ENCODE data around the gene FOXL3.
"Not testable (repeated sequence)": the region's sequence is repeated elsewhere in the genome, so short reads cannot be mapped to it uniquely, and the experiment has no call there.

The FOXL3 gene

GRCh38 chr7:289756-290553, at the start of gene FOXL3:
TSS of gene FOXL3 (plus strand) at chr7:290170. CDS start at chr7:290170, 0 bp downstream.
- in situ Hi-C loops (cut with HindIII; ENCODE audit: low sequenced_read_pairs): no loop called here

- in situ Hi-C loops (cut with HindIII; ENCODE audit: low sequenced_read_pairs): no loop called here
Measured at GRCh38 chr7:240887-241421, 49.0 kb upstream of the FOXL3 start.

GRCh38 chr7:241513-241912, 48.5 kb upstream of the FOXL3 start:
- in situ Hi-C loops (cut with HindIII; ENCODE audit: low sequenced_read_pairs): no loop called here

- in situ Hi-C loops (cut with HindIII; ENCODE audit: low sequenced_read_pairs): not testable (repeated sequence)
Measured at GRCh38 chr7:242826-243579, 47.0 kb upstream of the FOXL3 start.

GRCh38 chr7:243580-243978, 46.4 kb upstream of the FOXL3 start:
- in situ Hi-C loops (cut with HindIII; ENCODE audit: low sequenced_read_pairs): not testable (repeated sequence)

- in situ Hi-C loops (cut with HindIII; ENCODE audit: low sequenced_read_pairs): no loop called here
Measured at GRCh38 chr7:244974-245373, 45.0 kb upstream of the FOXL3 start.

- in situ Hi-C loops (cut with HindIII; ENCODE audit: low sequenced_read_pairs): no loop called here
Measured at GRCh38 chr7:245574-246295, 44.2 kb upstream of the FOXL3 start.

GRCh38 chr7:246451-246850, 43.5 kb upstream of the FOXL3 start:
- in situ Hi-C loops (cut with HindIII; ENCODE audit: low sequenced_read_pairs): no loop called here

- in situ Hi-C loops (cut with HindIII; ENCODE audit: low sequenced_read_pairs): no loop called here
Measured at GRCh38 chr7:247181-247580, 42.8 kb upstream of the FOXL3 start.

GRCh38 chr7:247636-248035, 42.3 kb upstream of the FOXL3 start:
- in situ Hi-C loops (cut with HindIII; ENCODE audit: low sequenced_read_pairs): no loop called here

GRCh38 chr7:248732-249435, 41.1 kb upstream of the FOXL3 start:
- in situ Hi-C loops (cut with HindIII; ENCODE audit: low sequenced_read_pairs): no loop called here

GRCh38 chr7:249989-250388, 40.0 kb upstream of the FOXL3 start:
- in situ Hi-C loops (cut with HindIII; ENCODE audit: low sequenced_read_pairs): no loop called here

- in situ Hi-C loops (cut with HindIII; ENCODE audit: low sequenced_read_pairs): no loop called here
Measured at GRCh38 chr7:250523-250922, 39.4 kb upstream of the FOXL3 start.

- in situ Hi-C loops (cut with HindIII; ENCODE audit: low sequenced_read_pairs): no loop called here
Measured at GRCh38 chr7:251005-251404, 39.0 kb upstream of the FOXL3 start.

- in situ Hi-C loops (cut with HindIII; ENCODE audit: low sequenced_read_pairs): no loop called here
Measured at GRCh38 chr7:251446-252175, 38.4 kb upstream of the FOXL3 start.

- in situ Hi-C loops (cut with HindIII; ENCODE audit: low sequenced_read_pairs): no loop called here
Measured at GRCh38 chr7:252216-252965, 37.6 kb upstream of the FOXL3 start.

- in situ Hi-C loops (cut with HindIII; ENCODE audit: low sequenced_read_pairs): no loop called here
Measured at GRCh38 chr7:252981-253380, 37.0 kb upstream of the FOXL3 start.

GRCh38 chr7:253581-254336, 36.2 kb upstream of the FOXL3 start:
- in situ Hi-C loops (cut with HindIII; ENCODE audit: low sequenced_read_pairs): no loop called here

Data from DLD1 (cell line).